HG02840 (cell line): Measurements from ENCODE around the gene KRT76.
"Not testable (repeated sequence)": the region's sequence is repeated elsewhere in the genome, so short reads cannot be mapped to it uniquely, and the experiment has no call there.

Source experiments
- ATAC-seq: cut with Tn5 transposase; IDR thresholded peaks from one replicate; pipeline ENCODE4 v1.9.1; 2021; ENCODE audit warnings: mild to moderate bottlenecking, moderate library complexity, moderate number of reproducible peaks; ENCODE audit not compliant: unreplicated experiment, low FRiP score

KRT76 gene

GRCh38 chr12:52798671-52799504 is 21.7 kb upstream of the KRT76 start:
- ATAC-seq = no peak

- ATAC-seq = no peak
These were observed 21.0 kb upstream of the KRT76 start for GRCh38 chr12:52798003-52798670.

DNA sequence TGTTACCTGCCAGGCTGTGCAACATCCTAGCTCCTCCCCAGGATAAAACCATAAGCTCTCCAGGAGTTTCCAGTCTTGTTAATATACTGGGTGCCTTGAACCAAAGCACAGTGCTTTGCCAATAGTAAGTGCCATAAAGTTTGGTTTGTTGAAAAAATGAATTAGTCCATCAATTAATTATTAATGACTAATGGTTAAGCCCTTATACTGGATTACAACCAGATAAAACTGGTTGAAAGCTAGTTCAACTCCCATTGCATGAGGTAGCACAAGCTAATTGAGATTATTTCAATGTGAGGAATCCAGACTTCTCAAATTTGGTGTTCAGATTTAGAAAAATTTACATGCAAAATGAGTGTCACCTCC is 20.4 kb upstream of the KRT76 start:
- ATAC-seq = no peak

DNA sequence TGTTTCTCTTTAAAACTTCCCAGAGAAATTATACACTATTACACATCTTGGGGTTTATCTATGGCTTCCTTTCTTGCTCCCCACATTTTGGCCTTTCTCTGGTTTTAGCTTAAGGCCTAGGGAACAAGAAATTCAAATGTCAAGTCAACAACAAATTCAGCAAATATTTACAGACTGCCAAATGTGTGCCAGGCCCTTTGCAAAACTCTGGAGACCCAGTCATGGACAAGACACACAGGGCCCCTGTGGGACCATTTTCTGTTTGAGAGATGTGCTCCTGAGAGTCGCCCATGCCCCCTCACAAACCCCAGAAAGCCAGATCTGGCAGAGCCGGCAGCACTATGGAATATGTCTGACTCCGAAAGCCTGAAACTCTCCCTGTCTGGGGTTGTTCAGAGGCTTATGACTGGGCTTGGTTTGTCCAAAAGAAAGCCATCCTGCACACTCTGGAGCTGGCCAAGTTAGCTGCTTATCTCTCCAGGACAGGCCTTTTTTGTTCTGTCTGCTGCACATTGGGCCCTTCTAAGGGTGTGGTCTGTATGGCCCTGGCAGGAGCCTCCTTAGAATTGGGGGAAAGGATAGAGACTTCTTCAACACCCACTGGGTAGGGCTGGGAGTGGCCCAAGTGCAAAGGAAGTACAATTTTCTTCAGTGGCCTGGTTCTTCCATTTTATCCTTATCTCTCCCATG is 19.8 kb upstream of the KRT76 start:
- ATAC-seq = no peak

- ATAC-seq = no peak
These were observed 19.3 kb upstream of the KRT76 start for GRCh38 chr12:52796429-52796794.

- no peak for ATAC-seq
These were observed 18.7 kb upstream of the KRT76 start, which contains the start of gene KRT3 for GRCh38 chr12:52795694-52796428. TSS of gene KRT3 (minus strand) at chr12:52796117. CDS start at chr12:52796042, 75 bp downstream.

- not testable (repeated sequence) for ATAC-seq
These were observed 18.2 kb upstream of the KRT76 start for GRCh38 chr12:52795332-52795674.

DNA sequence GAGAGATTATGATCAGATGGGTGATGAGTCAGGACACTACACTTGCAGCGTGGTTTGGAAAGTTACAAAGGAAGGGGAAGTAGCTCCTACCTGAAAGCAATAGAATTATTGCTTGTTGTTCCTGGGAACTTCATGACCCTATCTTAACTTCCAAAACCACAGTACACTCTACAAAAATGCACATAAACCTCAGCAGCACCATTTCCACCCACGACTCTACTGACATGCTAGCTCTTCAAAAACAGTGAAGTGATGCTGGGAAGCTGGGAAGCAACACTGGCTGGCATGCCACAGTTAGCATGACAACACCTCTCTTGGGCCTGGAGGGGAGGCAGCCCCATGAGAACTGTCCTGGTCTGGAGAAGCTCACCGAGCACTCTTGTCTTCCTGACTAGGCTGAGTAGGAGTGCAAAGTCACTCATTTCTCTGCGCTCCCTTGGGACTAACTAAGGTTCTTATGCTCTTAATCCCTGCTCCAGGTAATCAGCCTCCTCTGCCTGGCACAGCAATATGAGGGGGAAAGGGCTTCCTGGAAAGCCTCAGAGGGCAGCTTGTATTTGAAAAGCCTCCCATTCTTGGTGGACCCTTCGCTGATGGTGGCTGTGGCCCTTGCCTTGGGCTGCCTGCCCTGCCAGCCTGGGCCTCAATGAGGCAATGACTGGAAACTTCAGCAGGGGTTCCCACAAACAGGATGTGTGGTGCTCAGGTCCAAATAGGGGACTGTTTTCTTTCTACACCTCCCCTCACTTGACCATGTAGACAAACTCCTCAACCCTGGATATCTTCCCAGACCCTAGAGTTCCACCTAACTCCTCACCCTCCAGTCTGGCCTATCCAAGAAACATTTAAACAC is 17.6 kb upstream of the KRT76 start:
- no peak for ATAC-seq

DNA sequence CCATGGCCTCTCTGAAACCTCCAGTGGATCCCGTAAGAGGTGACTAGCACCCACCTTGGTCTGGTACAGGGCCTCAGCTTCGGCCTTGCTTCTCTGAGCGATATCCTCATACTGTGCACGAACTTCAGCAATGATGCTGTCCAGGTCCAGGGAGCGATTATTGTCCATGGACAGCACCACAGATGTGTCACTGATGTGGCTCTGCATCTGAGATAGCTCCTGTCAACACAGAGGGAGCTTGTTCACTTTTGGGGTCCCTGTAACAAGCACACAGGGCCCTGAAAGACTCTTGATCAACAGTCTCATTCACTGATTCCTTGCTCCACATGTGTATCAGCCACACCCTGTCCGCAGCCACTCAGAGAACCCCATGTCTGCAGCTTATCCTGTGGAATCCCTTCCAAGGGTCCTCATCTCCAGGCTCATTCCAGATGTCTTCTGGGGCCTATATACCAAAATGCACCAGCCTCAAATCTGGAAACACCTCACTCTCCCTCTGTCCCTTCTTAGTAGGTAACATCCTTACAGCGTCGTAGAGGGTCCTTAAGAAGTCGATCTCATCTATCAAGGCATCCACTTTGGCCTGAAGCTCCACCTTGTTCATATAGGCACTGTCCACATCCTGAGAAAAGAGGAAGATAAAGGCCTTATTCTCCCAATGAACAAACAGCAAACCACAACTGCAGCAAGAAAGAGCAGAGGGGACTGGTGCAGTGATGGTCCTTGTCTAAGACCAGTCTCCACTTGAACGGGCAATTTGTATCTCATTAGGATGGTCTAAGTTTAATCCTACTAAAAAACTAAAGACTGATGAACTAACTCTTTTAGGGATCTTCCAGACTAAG is 15.3 kb upstream of the KRT76 start:
- ATAC-seq = no peak

GRCh38 chr12:52791271-52792184 is 14.4 kb upstream of the KRT76 start:
- ATAC-seq = no peak

DNA sequence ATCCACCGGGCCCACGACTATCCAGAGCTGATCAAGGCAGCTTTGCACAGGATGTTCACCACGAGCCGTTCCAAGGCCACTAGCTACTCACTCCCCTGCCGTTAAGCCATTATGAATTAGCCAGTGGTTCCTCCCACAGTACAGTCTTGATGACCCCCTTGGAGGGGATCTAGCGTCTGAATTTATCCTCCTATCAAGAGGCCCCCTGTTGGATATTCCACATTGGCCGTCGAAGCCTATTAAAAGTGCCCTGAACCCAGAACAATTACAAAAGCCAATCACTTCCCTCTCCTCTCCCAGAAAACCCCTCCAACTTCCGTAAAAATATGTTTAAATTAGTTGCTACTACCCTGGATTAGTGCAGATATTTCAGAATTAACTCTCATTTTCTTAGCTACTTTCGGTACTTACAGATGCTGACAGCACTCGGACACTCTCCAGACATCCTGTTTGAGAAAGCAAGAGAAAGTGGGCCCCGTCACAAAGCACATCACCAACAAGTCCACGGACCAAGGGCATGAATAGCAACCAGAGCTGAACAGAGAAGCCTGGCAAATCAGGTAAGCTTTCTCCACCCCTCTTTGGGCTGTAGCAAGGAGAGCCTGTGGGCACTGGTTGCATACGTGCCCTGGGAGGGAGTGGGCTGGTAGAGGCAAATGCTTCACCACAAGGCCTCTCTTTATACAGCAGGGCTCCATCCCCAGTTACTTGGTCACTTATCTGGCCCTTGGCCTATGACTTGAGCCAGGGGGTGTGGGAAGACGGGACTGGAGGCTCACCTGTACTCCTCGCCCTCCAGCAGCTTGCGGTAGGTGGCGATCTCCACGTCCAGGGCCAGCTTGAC is 13.5 kb upstream of the KRT76 start:
- ATAC-seq = no peak

- ATAC-seq = no peak
These were observed 12.7 kb upstream of the KRT76 start for GRCh38 chr12:52789637-52790426.

- ATAC-seq = no peak
These were observed 11.9 kb upstream of the KRT76 start for GRCh38 chr12:52788876-52789636.

- ATAC-seq = no peak
These were observed 11.2 kb upstream of the KRT76 start for GRCh38 chr12:52788192-52788875.
